Measurements from ENCODE around the gene GPR142. TPM values are rescaled to one million over a fixed set of nuclear protein-coding genes. Genes with fewer than 3 reads are reported as not detected.

Gene GPR142
- polyA plus RNA-seq, 1 experiment: not detected

- no peak for TF ChIP-seq CTCF (IDR thresholded peaks at IDR 0.05; ENCODE audit: low read depth, low read length)
- ChIA-PET CTCF (interaction anchor here (1.0 to 2.9 kb wide), 7 partner anchors 9 to 220 kb away, joined by 3 to 37 read pairs (median 4); no protein-coding TSS in a partner anchor), POLR2A (no interaction called here)
- DNase-seq (ENCODE audit: low read depth, low spot score): no peak
- Histone ChIP-seq H3K27ac (ENCODE audit: low read depth, low read length) (no peak overlapping the region), H3K4me3 (ENCODE audit: low read depth, low read length) (no peak overlapping the region), H3K9me3 (ENCODE audit: control insufficient read depth, insufficient read depth, low read length) (no peaks in the 10 kb centered on the region; the same call in 1 of the 2 replicates), H3K27me3 (ENCODE audit: control insufficient read depth, insufficient read depth, low read length) (peaks cover 4% of the 10 kb centered on the region)
These were observed 1.9 kb downstream of the GPR142 start for GRCh38 chr17:74369221-74369620.

GRCh38 chr17:74369665-74370490 is 2.6 kb downstream of the GPR142 start:
- no peak for TF ChIP-seq CTCF (IDR thresholded peaks at IDR 0.05; ENCODE audit: low read depth, low read length)
- peaks cover 4% of the 10 kb centered on the region for H3K27me3 ChIP-seq (ENCODE audit: control insufficient read depth, insufficient read depth, low read length)
- no peak overlapping the region for H3K4me3 ChIP-seq (ENCODE audit: low read depth, low read length)
- DNase-seq (ENCODE audit: low read depth, low spot score): no peak
- H3K9me3 ChIP-seq (ENCODE audit: control insufficient read depth, insufficient read depth, low read length): no peaks in the 10 kb centered on the region; the same call in 1 of the 2 replicates
- CTCF ChIA-PET: interaction anchor here (1.1 to 2.9 kb wide), 5 partner anchors 9 to 88 kb away, joined by 3 to 37 read pairs (median 3); no protein-coding TSS in a partner anchor
- H3K27ac ChIP-seq (ENCODE audit: low read depth, low read length): no peak overlapping the region
- POLR2A ChIA-PET: no interaction called here

- no peak for TF ChIP-seq CTCF (IDR thresholded peaks at IDR 0.05; ENCODE audit: low read depth, low read length)
- CTCF ChIA-PET: no interaction called here
- Histone ChIP-seq H3K4me3 (ENCODE audit: low read depth, low read length) (no peak overlapping the region), H3K27me3 (ENCODE audit: control insufficient read depth, insufficient read depth, low read length) (peaks cover 4% of the 10 kb centered on the region), H3K9me3 (ENCODE audit: control insufficient read depth, insufficient read depth, low read length) (no peaks in the 10 kb centered on the region; the same call in 1 of the 2 replicates), H3K27ac (ENCODE audit: low read depth, low read length) (no peak overlapping the region)
- DNase-seq (ENCODE audit: low read depth, low spot score): no peak
- POLR2A ChIA-PET: no interaction called here
These were observed 4.4 kb downstream of the GPR142 start for GRCh38 chr17:74371653-74372147.

GRCh38 chr17:74372426-74372825 is 5.1 kb downstream of the GPR142 start:
- POLR2A ChIA-PET: no interaction called here
- CTCF ChIA-PET: no interaction called here

More at GRCh38 chr17:74372426-74372825, 5.1 kb downstream of the GPR142 start:
- Histone ChIP-seq H3K27ac (ENCODE audit: low read depth, low read length) (no peak overlapping the region), H3K27me3 (ENCODE audit: control insufficient read depth, insufficient read depth, low read length) (peaks cover 4% of the 10 kb centered on the region), H3K4me3 (ENCODE audit: low read depth, low read length) (no peak overlapping the region), H3K9me3 (ENCODE audit: control insufficient read depth, insufficient read depth, low read length) (no peaks in the 10 kb centered on the region; the same call in 1 of the 2 replicates)
- no peak for DNase-seq (ENCODE audit: low read depth, low spot score)
- no peak for TF ChIP-seq CTCF (IDR thresholded peaks at IDR 0.05; ENCODE audit: low read depth, low read length)
